A673 (cell line): Measurements from ENCODE around the gene ATP5ME. TPM values are rescaled to one million over a fixed set of nuclear protein-coding genes. Genes with fewer than 3 reads are reported as not detected.
"Not testable (repeated sequence)": the region's sequence is repeated elsewhere in the genome, so short reads cannot be mapped to it uniquely, and the experiment has no call there.

ENCODE experiments used
- BruUV-seq: library from RNA; stranded (reverse); fragments of 400-500 nt; replicated peaks from 2 replicates; lab custom pipeline; 2021; lab: Mats Ljungman, UMichigan
- CTCF ChIA-PET: fragments of 300-600 bp; sonication (Branson Sonifier 250); formaldehyde crosslinking; loops from one replicate; lab custom pipeline; 2022; ENCODE audit warnings: antibody characterized with exemption; lab: Charles Lee
- POLR2A ChIA-PET: fragments of 300-600 bp; sonication (Branson Sonifier 250); formaldehyde crosslinking; loops from one replicate; lab custom pipeline; 2022; ENCODE audit warnings: antibody characterized with exemption; ENCODE audit not compliant: low non-redundant PET; lab: Charles Lee
- DNase-seq: peaks from one replicate; pipeline ENCODE4 v3.0.0-alpha.2; 2015; ENCODE audit warnings: low spot score
- H3K27ac ChIP-seq: fragments of 200-600 bp; sonication (generic); 2 replicates; pipeline ENCODE4 v1.5.1; 2016; ENCODE audit warnings: mixed run types, low read depth, mild to moderate bottlenecking, mixed read lengths, antibody characterized with exemption, low read length; ENCODE audit not compliant: poor library complexity, severe bottlenecking
- H3K27me3 ChIP-seq: fragments of 200-600 bp; sonication (generic); replicated peaks from 2 replicates; pipeline ENCODE4 v1.6.1; 2017; ENCODE audit warnings: mixed run types, low read depth, mild to moderate bottlenecking, mixed read lengths, antibody characterized with exemption, low read length; ENCODE audit not compliant: insufficient read depth, poor library complexity
- H3K36me3 ChIP-seq: fragments of 200-600 bp; sonication (generic); 2 replicates; pipeline ENCODE4 v1.6.1; 2016; ENCODE audit warnings: mixed run types, mild to moderate bottlenecking, mixed read lengths, antibody characterized with exemption, low read length; ENCODE audit not compliant: insufficient read depth, poor library complexity, severe bottlenecking
- H3K4me1 ChIP-seq: fragments of 200-600 bp; sonication (generic); 2 replicates; pipeline ENCODE4 v1.6.1; 2017; ENCODE audit warnings: mixed run types, mild to moderate bottlenecking, mixed read lengths, antibody characterized with exemption, low read length; ENCODE audit not compliant: insufficient read depth, poor library complexity, severe bottlenecking
- H3K4me3 ChIP-seq: fragments of 200-600 bp; sonication (generic); 2 replicates; pipeline ENCODE4 v1.5.1; 2016; ENCODE audit warnings: low read depth, mixed run types, mild to moderate bottlenecking, mixed read lengths, low read length; ENCODE audit not compliant: poor library complexity, severe bottlenecking
- H3K9me3 ChIP-seq: fragments of 200-600 bp; sonication (generic); 2 replicates; pipeline ENCODE4 v1.6.1; 2016; ENCODE audit warnings: mixed run types, low read depth, mild to moderate bottlenecking, mixed read lengths, antibody characterized with exemption, low read length; ENCODE audit not compliant: poor library complexity, severe bottlenecking
- EZH2 ChIP-seq: fragments of 200-600 bp; sonication (generic); IDR thresholded peaks from 2 replicates; pipeline ENCODE4 v1.6.1; 2017; ENCODE audit warnings: borderline replicate concordance, low read depth, mild to moderate bottlenecking, mixed read lengths, antibody characterized with exemption, low read length; ENCODE audit not compliant: poor library complexity, severe bottlenecking
- intact Hi-C: fragments of 100-400 bp; cut with micrococcal nuclease; formaldehyde crosslinking; loops from one replicate; pipeline ENCODE4 v1.10.0; 2022; ENCODE audit not compliant: unreplicated experiment
- total RNA-seq: library from RNA; stranded (reverse); gene quantifications from 2 replicates; pipeline ENCODE4 v1.2.3, GENCODE V29; 2021
- TF ChIP-seq, protein P1 (sequence below): fragments of 300-800, 200-600 bp; sonication (generic); conservative IDR thresholded peaks from 2 replicates; pipeline ENCODE4 v1.5.1; 2017; ENCODE audit warnings: low read depth, mild to moderate bottlenecking, antibody characterized with exemption, low read length, moderate library complexity, mixed read lengths

Gene ATP5ME
- total RNA-seq, 1 experiment from 2014 or later = 383 TPM

DNA sequence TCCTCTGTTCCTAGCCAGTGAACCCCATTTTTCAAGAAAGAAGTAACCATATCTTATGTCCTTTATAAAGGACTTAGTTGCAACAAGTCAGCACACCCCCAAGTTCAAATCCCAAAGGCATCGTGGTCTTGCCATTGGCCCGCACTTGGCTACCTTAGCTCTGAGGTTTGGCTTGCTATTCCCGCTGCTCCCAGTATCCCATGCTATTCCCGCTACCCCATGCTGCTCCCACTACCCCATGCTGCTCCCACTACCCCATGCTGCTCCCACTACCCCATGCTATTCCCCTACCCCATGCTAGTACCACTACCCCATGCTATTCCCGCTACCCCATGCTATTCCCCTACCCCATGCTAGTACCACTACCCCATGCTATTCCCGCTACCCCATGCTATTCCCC is 5.9 kb downstream of the ATP5ME start:
- H3K27me3 ChIP-seq, H3K4me3 ChIP-seq, H3K27ac ChIP-seq, BruUV-seq, intact Hi-C loops, CTCF ChIA-PET, DNase-seq, H3K9me3 ChIP-seq, POLR2A ChIA-PET: not testable (repeated sequence)
- H3K36me3 ChIP-seq = peaks cover 22% of the 10 kb centered on the region
- peaks cover 10% of the 10 kb centered on the region for H3K4me1 ChIP-seq

DNA sequence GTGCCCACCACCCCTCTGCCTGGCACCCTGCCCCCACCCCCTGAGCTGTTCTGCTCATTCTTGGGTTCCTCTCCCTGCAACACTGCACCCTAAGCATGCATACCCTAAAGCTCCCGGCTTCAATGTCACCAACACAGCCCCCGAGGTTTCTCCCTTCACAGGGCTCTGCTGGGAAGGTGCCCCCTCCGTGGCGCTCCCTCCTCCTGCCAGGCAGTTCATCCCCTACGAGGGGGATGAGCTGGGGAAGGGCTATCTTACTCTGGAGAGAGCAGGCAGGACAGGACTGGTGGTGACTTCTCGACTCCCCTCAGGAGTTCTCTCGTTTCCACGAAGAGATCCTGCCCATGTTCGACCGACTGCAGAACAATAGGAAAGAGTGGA is 6.5 kb downstream of the ATP5ME start:
- BruUV-seq = no TSS peak

DNA sequence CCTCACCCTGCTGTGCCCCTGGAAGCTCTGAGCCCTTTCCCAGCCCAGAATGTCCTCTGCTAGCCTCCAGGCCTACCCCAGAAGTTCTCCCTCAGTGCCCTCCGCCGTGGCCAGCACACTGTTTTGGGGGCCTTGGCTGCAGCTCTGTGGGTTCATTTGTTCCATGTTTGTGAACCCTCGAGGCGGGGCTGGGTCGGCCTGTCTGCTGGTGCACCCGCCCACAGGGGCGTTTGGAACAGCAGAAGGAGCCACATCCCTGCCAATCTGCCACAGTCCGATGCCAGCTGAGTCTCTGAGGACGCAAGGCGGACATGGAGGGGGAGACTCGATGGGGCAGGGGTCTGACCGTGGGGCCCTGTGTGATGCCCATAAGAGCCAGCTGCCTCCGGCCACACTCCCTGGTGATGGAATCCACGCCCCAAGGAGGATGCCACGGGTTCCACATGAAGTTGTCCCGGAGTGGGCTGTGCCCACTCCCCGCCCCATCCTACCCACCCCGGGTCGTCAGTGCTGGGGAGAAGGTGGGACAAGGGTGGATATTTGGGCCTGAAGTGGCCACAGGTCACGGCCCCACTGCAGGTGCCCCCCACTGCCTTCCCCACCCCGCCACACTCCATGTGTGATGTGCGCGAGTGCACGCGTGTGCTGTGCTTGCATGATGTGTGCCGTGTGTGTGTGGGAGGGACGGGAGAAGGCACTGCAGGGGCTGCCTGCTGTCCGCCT is 7.1 kb downstream of the ATP5ME start:
- ChIA-PET POLR2A (no interaction called here), CTCF (interaction anchor here (0.5 to 0.6 kb wide), 2 partner anchors 106 to 349 kb away, joined by 4 to 12 read pairs; no protein-coding TSS in a partner anchor)
- intact Hi-C loops = no loop called here
- peaks cover 15% of the 10 kb centered on the region for H3K36me3 ChIP-seq
- DNase-seq = no peak
- H3K4me1 ChIP-seq = peaks cover 4% of the 10 kb centered on the region
- H3K27me3 ChIP-seq = no peaks in the 10 kb centered on the region
- no peak overlapping the region for H3K4me3 ChIP-seq
- TF ChIP-seq, protein P1, sequence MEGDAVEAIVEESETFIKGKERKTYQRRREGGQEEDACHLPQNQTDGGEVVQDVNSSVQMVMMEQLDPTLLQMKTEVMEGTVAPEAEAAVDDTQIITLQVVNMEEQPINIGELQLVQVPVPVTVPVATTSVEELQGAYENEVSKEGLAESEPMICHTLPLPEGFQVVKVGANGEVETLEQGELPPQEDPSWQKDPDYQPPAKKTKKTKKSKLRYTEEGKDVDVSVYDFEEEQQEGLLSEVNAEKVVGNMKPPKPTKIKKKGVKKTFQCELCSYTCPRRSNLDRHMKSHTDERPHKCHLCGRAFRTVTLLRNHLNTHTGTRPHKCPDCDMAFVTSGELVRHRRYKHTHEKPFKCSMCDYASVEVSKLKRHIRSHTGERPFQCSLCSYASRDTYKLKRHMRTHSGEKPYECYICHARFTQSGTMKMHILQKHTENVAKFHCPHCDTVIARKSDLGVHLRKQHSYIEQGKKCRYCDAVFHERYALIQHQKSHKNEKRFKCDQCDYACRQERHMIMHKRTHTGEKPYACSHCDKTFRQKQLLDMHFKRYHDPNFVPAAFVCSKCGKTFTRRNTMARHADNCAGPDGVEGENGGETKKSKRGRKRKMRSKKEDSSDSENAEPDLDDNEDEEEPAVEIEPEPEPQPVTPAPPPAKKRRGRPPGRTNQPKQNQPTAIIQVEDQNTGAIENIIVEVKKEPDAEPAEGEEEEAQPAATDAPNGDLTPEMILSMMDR = no peak
- no peak overlapping the region for H3K27ac ChIP-seq
- no peaks in the 10 kb centered on the region for H3K9me3 ChIP-seq
- BruUV-seq = no TSS peak

More for the DNA sequence above, 6.5 kb downstream of the ATP5ME start:
- TF ChIP-seq, protein P1 = no peak
- TF ChIP-seq EZH2 = no peak
- no peak for DNase-seq
- ChIA-PET CTCF (interaction anchor here (0.5 kb wide), 1 partner anchor 350 kb away, joined by 12 read pairs; no protein-coding TSS in a partner anchor), POLR2A (no interaction called here)
- Histone ChIP-seq H3K36me3 (peaks cover 20% of the 10 kb centered on the region), H3K4me3 (no peak overlapping the region), H3K4me1 (peaks cover 4% of the 10 kb centered on the region), H3K27ac (no peak overlapping the region), H3K9me3 (no peaks in the 10 kb centered on the region), H3K27me3 (no peaks in the 10 kb centered on the region)
- intact Hi-C loops = no loop called here

- H3K27me3 ChIP-seq = no peaks in the 10 kb centered on the region
- intact Hi-C loops = no loop called here
- no TSS peak for BruUV-seq
- H3K4me3 ChIP-seq = no peak overlapping the region
- ChIA-PET POLR2A (no interaction called here), CTCF (interaction anchor here (0.6 kb wide), 1 partner anchor 105 kb away, joined by 4 read pairs; no protein-coding TSS in a partner anchor)
- DNase-seq = no peak
- TF ChIP-seq, protein P1 = no peak
- no peak for TF ChIP-seq EZH2
- no peak overlapping the region for H3K27ac ChIP-seq
- peaks cover 4% of the 10 kb centered on the region for H3K4me1 ChIP-seq
- H3K36me3 ChIP-seq = peaks cover 9% of the 10 kb centered on the region
- no peaks in the 10 kb centered on the region for H3K9me3 ChIP-seq
Measured at GRCh38 chr4:666436-666810, 7.7 kb downstream of the ATP5ME start.
